ENCODE data around the gene IKBKG. TPM values are rescaled to one million over a fixed set of nuclear protein-coding genes. Genes with fewer than 3 reads are reported as not detected.
"Not testable (repeated sequence)": the region's sequence is repeated elsewhere in the genome, so short reads cannot be mapped to it uniquely, and the experiment has no call there.

IKBKG gene
- total RNA-seq, 1 experiment from 2014 or later = 30.4 TPM

GRCh38 chrX:154605566-154605965 lies 58.1 kb downstream of the IKBKG start:
- Histone ChIP-seq H3K9me3 (ENCODE audit: low read depth, low read length, poor library complexity, severe bottlenecking) (no peaks in the 10 kb centered on the region), H3K4me1 (ENCODE audit: insufficient read depth, low read length, poor library complexity, severe bottlenecking) (no peaks in the 10 kb centered on the region), H3K36me3 (ENCODE audit: insufficient read depth, low read length, poor library complexity, severe bottlenecking) (no peaks in the 10 kb centered on the region), H3K27ac (ENCODE audit: low read depth, low read length, poor library complexity, severe bottlenecking) (no peak overlapping the region), H3K4me3 (ENCODE audit: low read depth, low read length, poor library complexity, severe bottlenecking) (no peak overlapping the region), H3K27me3 (replicated peaks; ENCODE audit: insufficient read depth, low read depth, low read length, poor library complexity) (no peaks in the 10 kb centered on the region)
- DNase-seq (ENCODE audit: low spot score) = no peak
- CTCF ChIA-PET = no interaction called here
- intact Hi-C loops (cut with micrococcal nuclease; ENCODE audit: unreplicated experiment) = no loop called here
- TF ChIP-seq, protein P1, sequence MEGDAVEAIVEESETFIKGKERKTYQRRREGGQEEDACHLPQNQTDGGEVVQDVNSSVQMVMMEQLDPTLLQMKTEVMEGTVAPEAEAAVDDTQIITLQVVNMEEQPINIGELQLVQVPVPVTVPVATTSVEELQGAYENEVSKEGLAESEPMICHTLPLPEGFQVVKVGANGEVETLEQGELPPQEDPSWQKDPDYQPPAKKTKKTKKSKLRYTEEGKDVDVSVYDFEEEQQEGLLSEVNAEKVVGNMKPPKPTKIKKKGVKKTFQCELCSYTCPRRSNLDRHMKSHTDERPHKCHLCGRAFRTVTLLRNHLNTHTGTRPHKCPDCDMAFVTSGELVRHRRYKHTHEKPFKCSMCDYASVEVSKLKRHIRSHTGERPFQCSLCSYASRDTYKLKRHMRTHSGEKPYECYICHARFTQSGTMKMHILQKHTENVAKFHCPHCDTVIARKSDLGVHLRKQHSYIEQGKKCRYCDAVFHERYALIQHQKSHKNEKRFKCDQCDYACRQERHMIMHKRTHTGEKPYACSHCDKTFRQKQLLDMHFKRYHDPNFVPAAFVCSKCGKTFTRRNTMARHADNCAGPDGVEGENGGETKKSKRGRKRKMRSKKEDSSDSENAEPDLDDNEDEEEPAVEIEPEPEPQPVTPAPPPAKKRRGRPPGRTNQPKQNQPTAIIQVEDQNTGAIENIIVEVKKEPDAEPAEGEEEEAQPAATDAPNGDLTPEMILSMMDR (conservative IDR thresholded peaks at IDR 0.05; ENCODE audit: low read depth, low read length) = no peak
- TF ChIP-seq EZH2 (IDR thresholded peaks at IDR 0.05; ENCODE audit: borderline replicate concordance, low read depth, low read length, poor library complexity, severe bottlenecking) = no peak
- BruUV-seq (replicated peaks) = no TSS peak
- POLR2A ChIA-PET (ENCODE audit: low non-redundant PET) = no interaction called here

DNA sequence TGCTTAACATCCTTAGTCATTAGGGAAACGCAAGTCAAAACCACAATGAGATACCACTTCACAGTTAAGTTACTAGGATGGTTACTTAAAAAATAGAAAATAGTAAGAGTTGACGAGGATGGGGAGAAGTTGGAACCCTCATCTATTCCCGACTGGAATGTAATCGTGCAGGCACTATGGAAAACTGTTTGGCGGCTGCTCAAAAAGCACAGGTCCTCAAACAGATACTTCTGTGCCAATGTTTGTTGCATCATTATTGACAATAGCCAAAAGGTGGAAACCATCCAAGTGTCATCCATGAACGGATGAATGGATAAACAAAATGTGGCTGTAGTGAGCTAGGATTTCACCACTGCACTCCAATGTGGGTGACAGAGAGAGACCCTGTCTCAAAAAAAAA lies 60.0 kb downstream of the IKBKG start:
- Histone ChIP-seq H3K9me3 (ENCODE audit: low read depth, low read length, poor library complexity, severe bottlenecking) (no peaks in the 10 kb centered on the region), H3K27me3 (replicated peaks; ENCODE audit: insufficient read depth, low read depth, low read length, poor library complexity) (no peaks in the 10 kb centered on the region), H3K27ac (ENCODE audit: low read depth, low read length, poor library complexity, severe bottlenecking) (no peak overlapping the region), H3K4me1 (ENCODE audit: insufficient read depth, low read length, poor library complexity, severe bottlenecking) (no peaks in the 10 kb centered on the region), H3K4me3 (ENCODE audit: low read depth, low read length, poor library complexity, severe bottlenecking) (no peak overlapping the region), H3K36me3 (ENCODE audit: insufficient read depth, low read length, poor library complexity, severe bottlenecking) (no peaks in the 10 kb centered on the region)
- ChIA-PET POLR2A (ENCODE audit: low non-redundant PET) (no interaction called here), CTCF (no interaction called here)
- no peak for DNase-seq (ENCODE audit: low spot score)
- TF ChIP-seq, protein P1 (conservative IDR thresholded peaks at IDR 0.05; ENCODE audit: low read depth, low read length) = no peak
- TF ChIP-seq EZH2 (IDR thresholded peaks at IDR 0.05; ENCODE audit: borderline replicate concordance, low read depth, low read length, poor library complexity, severe bottlenecking) = no peak
- BruUV-seq (replicated peaks) = no TSS peak
- intact Hi-C loops (cut with micrococcal nuclease; ENCODE audit: unreplicated experiment) = no loop called here

DNA sequence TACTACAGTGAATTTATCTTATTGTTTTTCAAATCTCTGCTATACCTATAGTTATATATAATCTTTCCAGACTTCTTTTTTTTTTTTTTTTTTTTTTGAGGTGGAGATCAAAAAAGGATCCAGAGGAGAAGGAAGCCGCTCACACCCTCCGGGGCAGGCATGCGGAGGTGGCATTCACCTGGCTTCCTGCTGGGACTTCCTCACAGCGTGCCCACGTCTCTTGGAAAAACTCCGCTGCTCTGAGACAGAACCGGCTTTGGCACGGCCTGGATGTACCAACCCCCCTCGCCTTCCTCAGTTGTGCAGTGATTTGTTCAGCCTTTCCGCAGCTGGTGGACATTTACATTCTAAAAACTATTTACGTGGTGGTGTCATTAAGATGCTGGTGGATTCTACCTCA lies 60.6 kb downstream of the IKBKG start:
- DNase-seq (ENCODE audit: low spot score); H3K27ac ChIP-seq (ENCODE audit: low read depth, low read length, poor library complexity, severe bottlenecking); BruUV-seq (replicated peaks); H3K36me3 ChIP-seq (ENCODE audit: insufficient read depth, low read length, poor library complexity, severe bottlenecking); H3K4me1 ChIP-seq (ENCODE audit: insufficient read depth, low read length, poor library complexity, severe bottlenecking); H3K27me3 ChIP-seq (replicated peaks; ENCODE audit: insufficient read depth, low read depth, low read length, poor library complexity); intact Hi-C loops (cut with micrococcal nuclease; ENCODE audit: unreplicated experiment); CTCF ChIA-PET; H3K4me3 ChIP-seq (ENCODE audit: low read depth, low read length, poor library complexity, severe bottlenecking); H3K9me3 ChIP-seq (ENCODE audit: low read depth, low read length, poor library complexity, severe bottlenecking); POLR2A ChIA-PET (ENCODE audit: low non-redundant PET): not testable (repeated sequence)

GRCh38 chrX:154608823-154609222 lies 61.4 kb downstream of the IKBKG start:
- H3K9me3 ChIP-seq (ENCODE audit: low read depth, low read length, poor library complexity, severe bottlenecking); H3K4me3 ChIP-seq (ENCODE audit: low read depth, low read length, poor library complexity, severe bottlenecking); DNase-seq (ENCODE audit: low spot score); BruUV-seq (replicated peaks); H3K27me3 ChIP-seq (replicated peaks; ENCODE audit: insufficient read depth, low read depth, low read length, poor library complexity); H3K4me1 ChIP-seq (ENCODE audit: insufficient read depth, low read length, poor library complexity, severe bottlenecking); H3K27ac ChIP-seq (ENCODE audit: low read depth, low read length, poor library complexity, severe bottlenecking); CTCF ChIA-PET; intact Hi-C loops (cut with micrococcal nuclease; ENCODE audit: unreplicated experiment); POLR2A ChIA-PET (ENCODE audit: low non-redundant PET); H3K36me3 ChIP-seq (ENCODE audit: insufficient read depth, low read length, poor library complexity, severe bottlenecking): not testable (repeated sequence)

- CTCF ChIA-PET = interaction anchor here (0.7 kb wide), 1 partner anchor 55 kb away, joined by 3 read pairs; no protein-coding TSS in a partner anchor
- intact Hi-C loops (cut with micrococcal nuclease; ENCODE audit: unreplicated experiment) = loop anchor here (10.0 kb wide), 1 partner anchor 114 kb away; no protein-coding TSS in a partner anchor
- H3K27ac ChIP-seq (ENCODE audit: low read depth, low read length, poor library complexity, severe bottlenecking); H3K9me3 ChIP-seq (ENCODE audit: low read depth, low read length, poor library complexity, severe bottlenecking); BruUV-seq (replicated peaks); H3K4me1 ChIP-seq (ENCODE audit: insufficient read depth, low read length, poor library complexity, severe bottlenecking); POLR2A ChIA-PET (ENCODE audit: low non-redundant PET); DNase-seq (ENCODE audit: low spot score); H3K36me3 ChIP-seq (ENCODE audit: insufficient read depth, low read length, poor library complexity, severe bottlenecking); H3K27me3 ChIP-seq (replicated peaks; ENCODE audit: insufficient read depth, low read depth, low read length, poor library complexity); H3K4me3 ChIP-seq (ENCODE audit: low read depth, low read length, poor library complexity, severe bottlenecking): not testable (repeated sequence)
These were observed 63.7 kb downstream of the IKBKG start for GRCh38 chrX:154611146-154611545.

GRCh38 chrX:154613586-154613985 lies 66.2 kb downstream of the IKBKG start:
- DNase-seq (ENCODE audit: low spot score); CTCF ChIA-PET; H3K27ac ChIP-seq (ENCODE audit: low read depth, low read length, poor library complexity, severe bottlenecking); POLR2A ChIA-PET (ENCODE audit: low non-redundant PET); H3K4me3 ChIP-seq (ENCODE audit: low read depth, low read length, poor library complexity, severe bottlenecking); BruUV-seq (replicated peaks); H3K36me3 ChIP-seq (ENCODE audit: insufficient read depth, low read length, poor library complexity, severe bottlenecking); H3K27me3 ChIP-seq (replicated peaks; ENCODE audit: insufficient read depth, low read depth, low read length, poor library complexity); H3K9me3 ChIP-seq (ENCODE audit: low read depth, low read length, poor library complexity, severe bottlenecking); H3K4me1 ChIP-seq (ENCODE audit: insufficient read depth, low read length, poor library complexity, severe bottlenecking): not testable (repeated sequence)
- intact Hi-C loops (cut with micrococcal nuclease; ENCODE audit: unreplicated experiment) = loop anchor here (10.0 kb wide), 1 partner anchor 111 kb away; no protein-coding TSS in a partner anchor

Measured in A673 (cell line).